Activated naive CD8-positive, alpha-beta T cell treated with anti-CD3 and anti-CD28 coated beads, Interleukin-2, amount 50 U/mL, for 16 hours (primary cell): ENCODE results near the gene DEFB118.
"Not testable (repeated sequence)": the region's sequence is repeated elsewhere in the genome, so short reads cannot be mapped to it uniquely, and the experiment has no call there.

ENCODE experiments used
- DNase-seq: peaks from one replicate; pipeline ENCODE4 v3.0.0-alpha.2; 2020; ENCODE audit warnings: low read depth, low spot score

DEFB118 gene, protein sequence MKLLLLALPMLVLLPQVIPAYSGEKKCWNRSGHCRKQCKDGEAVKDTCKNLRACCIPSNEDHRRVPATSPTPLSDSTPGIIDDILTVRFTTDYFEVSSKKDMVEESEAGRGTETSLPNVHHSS

DNA sequence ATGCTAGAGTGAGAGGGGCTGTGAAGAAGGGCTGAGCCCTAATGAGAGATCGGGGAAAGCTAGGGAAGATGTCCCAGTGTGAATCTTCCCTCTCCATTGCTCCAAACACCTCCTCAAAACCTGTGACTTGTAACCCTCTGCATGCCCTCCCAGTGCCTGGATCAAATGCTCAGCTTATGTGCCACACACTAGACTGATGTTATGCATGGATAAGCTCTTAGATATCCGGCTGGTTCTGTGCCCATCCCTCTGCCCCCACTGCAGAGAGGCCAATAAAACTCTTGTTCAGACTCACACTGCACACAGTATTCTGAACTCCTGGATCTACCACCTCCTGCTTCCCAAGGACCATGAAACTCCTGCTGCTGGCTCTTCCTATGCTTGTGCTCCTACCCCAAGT is at the start of gene DEFB118:
TSS of gene DEFB118 (plus strand) at position 301 of the 400 bp plus-strand sequence. CDS start at position 351, 50 bp downstream.
- DNase-seq: no peak

DNA sequence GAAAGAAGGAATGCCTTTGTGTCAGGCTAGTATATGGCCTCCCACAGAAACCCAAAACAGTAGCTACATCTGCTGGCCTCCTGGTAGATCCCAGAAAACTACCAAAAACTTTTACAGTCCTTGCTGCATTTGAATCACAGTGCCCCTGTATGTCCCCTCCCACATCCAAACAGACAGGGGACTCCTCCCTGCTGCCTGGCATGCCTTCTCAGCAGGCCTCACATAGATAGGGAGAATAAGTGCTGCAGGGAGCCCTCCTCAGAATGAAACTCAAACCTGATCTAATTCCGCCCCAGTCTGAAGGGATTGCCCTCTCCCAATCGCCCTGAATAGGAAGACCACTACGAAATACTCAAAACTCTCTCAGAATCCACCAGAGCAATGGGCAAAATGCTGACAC is 45.9 kb upstream of the DEFB118 start:
- DNase-seq: no peak

DNA sequence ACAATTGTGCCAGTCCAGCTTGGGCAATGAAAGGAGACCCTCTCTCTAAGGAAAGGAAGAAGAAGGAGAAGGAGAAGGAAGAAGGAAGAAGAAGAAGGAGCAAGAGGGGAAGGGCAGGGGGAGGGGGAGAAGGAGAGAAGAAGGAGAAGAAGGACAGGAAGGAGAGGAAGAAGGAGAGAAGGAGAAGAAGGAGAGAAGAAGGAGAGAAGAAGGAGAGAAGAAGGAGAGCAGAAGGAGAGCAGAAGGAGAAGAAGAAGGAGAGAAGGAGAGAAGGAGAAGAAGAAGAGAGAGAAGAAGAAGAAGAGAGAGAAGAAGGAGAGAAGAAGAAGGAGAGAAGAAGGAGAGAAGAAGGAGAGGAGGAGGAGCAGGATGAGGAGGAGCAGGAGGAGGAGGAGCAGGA is 37.5 kb upstream of the DEFB118 start:
- DNase-seq: no peak

DNA sequence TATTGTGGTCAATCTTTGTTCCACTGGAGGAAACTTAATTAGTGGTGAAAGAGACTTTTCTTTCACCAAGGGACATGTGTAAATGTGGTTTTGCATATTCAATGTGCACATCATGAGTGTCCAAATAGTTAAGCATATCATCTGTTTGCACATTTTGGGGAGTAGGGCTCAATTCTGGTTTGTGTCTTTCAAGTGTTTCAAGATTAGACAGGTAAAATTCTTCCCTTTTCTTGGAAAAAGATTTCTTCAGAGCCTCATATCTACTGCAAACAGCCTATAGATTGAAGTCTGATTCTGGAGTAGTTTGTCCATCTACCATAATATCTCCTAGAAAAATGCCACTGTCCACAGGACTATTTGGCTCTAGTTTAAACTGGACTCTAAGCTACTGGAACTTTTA is 26.9 kb upstream of the DEFB118 start:
- no peak for DNase-seq

DNA sequence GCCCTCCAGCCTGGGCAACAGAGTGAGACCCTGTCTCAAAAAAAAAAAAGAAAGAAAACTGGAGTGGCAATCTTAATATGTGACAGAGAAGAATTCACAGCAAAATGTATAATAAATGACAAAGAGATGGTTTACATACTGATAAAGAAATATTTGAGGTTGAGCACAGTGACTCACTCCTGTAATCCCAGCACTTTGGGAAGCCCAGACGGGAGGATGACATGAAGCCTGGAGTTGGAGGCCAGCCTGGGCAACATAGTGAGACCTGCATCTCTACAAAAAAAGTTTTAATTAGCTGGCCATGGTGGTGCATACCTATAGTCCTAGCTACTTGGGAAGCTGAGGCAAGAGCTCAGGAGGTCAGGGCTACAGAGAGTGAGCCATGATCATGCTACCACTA is 12.4 kb upstream of the DEFB118 start:
- no peak for DNase-seq

DNA sequence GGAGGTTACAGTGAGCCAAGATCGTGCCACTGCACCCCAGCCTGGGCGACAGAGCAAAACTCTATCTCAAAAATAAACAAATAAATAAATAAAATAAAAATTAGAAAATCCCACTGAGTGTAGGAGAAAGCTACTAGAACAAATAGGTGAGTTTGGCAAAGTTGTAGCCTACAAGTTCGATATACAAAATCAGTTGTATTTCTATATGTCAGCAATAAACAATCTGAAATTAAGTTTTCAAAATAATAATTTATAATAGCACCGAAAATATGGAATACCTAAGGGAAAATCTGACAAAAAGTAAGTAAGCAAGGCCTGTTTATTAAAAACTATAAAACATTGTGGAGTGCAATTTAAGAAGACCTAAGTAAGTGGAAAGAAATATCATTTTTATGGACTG is 5.1 kb upstream of the DEFB118 start:
- DNase-seq: no peak

DNA sequence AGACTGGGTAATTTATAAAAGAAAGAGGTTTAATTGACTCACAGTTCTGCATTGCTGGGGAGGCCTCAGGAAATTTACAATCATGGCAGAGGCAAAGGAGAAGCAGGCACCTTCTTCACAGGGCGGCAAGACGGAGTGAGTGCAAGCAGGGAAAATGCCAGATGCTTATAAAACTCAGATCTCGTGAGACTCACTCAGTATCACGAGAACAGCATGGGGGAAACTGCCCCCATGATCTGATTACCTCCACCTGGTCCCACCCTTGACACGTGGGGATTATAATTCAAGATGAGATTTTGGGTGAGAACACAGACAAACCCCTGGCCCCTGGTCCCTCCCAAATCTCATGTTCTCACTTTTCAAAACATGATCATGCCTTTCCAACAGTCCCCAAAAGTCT is 4.1 kb upstream of the DEFB118 start:
- not testable (repeated sequence) for DNase-seq

DNA sequence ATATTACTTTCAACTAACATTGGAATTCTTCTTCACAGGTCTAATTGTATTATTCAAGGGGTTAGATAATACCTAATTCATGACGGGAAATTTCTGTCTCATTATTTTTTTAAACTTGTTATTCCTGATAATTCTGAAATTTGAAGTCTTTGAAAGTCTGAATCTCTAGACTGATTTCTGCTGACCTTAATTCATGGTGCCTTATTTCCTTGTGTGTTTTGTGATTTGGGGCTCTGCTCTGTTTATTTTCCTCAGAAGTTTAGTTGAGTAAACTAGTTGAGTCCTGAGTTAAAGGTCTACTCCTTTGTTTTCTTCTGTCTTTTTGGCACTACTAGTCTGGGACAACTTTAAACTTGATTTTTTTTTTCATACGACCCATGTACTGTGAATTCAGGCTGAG is 5.9 kb downstream of the DEFB118 start:
- DNase-seq: no peak

DNA sequence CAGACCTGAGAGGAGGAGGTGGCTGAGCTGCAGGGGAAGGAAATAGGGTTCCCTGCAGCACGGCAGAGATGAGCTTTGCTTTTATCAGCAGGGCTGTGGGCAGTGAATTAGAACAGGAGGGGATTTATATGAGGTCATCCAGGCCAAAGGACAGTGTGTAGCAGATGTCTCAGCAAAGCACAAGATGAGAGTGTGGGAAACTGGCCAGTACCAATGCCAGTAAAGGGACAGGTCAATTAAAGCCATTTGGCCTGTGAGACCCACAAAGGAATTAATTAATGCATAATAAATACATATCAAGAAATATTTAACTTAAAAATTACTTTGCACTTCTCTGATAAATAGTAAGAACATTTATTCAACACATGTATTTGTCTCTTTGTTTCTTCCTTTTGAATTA is 22.1 kb downstream of the DEFB118 start, which contains the start of gene DEFB119:
TSS of gene DEFB119 (minus strand) at position 101 of the 400 bp plus-strand sequence. CDS start 107 bp downstream, outside the sequence.
- no peak for DNase-seq

DNA sequence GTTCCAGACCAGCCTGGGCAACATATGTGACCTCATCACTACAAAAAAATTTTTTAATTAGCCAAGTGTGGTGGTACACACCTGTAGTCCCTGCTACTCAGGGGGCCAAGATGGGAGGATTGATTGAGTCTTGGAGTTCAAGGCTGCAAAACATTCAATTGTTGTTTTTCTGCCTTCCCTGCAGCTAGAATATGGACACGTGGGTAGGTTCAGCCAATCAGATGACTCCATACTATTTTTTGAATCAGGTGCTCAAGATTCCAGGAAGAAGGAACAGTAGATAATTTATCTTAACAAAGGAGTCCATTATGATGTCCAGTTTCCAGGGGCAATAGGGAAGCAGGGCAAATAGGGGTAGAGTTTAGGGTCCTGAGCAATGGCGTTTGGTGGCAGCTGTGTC is 24.4 kb downstream of the DEFB118 start:
- DNase-seq: no peak

DNA sequence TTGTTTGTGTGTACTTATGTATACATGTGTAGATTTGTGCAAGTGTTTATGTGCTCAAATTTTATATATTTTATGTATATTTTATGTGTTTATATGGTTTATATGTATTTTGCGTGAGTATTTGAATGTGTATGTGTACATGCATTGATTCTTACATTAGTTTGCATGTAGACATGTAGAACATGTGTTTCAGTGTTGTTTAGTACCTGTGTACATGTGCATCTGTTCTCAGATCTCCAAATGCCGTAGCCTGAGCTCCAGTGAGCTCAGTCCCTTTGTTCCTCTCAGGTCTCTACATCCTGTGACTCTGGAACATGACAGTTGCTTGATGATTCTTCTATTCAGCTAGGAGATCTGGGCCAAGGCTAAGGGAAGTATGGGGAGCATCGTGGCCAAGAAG is 26.5 kb downstream of the DEFB118 start:
- no peak for DNase-seq

DNA sequence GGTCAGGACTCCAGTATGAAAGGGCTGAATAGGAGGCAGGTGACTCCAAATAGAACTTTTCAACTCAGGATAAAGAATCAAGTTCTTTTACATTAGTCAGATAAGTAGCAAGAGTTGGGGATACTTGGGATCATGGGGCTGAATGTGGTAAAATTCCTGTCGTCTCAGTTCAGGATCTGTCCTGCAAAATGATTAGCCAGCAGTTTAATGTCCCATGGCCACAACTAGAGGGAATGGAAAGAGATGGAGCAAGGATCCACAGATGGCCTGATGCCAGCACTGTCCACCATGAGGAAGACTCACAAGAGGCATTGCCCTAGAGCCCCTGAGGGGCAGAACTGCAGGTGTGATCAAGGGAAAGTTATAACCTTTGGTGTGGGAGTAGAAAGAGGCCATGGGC is 35.5 kb downstream of the DEFB118 start:
- DNase-seq: no peak

DNA sequence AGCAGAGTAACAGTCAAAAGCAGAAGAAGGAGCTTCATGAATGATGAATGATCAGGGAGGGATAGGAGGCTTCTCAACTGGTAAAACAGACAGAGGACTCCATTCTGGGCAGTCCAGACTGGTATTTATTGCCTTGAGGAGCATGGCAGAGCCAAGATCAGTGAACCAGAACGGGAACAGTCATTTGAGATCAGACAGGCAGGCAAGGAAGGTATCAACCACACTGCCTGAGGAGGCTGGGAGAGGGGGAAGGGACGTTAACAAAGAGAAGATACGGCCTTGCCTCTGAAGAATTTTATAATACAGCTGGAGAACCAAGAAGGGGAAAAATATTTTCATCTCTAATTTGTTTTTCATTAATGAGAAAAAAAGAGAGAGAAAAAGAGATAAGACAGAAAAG is 37.7 kb downstream of the DEFB118 start, which contains the start of gene DEFB121:
TSS of gene DEFB121 (minus strand) at position 101 of the 400 bp plus-strand sequence. CDS start at position 38, 63 bp downstream.
- no peak for DNase-seq

DNA sequence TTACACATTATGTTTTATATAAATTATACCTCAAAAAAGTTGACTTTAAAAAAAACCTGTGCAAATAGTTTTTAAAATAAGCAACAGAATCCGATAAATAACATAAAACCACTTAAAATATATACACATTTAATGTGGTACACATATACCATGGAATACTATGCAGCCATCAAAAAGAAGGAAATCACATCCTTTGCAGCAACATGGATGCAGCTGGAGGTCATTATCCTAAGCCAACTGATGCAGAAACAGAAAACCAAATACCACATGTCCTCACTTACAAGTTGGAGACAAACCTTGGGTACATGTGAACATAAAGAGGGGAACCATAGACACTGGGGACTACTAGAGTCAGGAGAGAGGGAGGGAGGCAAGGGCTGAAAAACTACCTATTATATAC is 41.6 kb downstream of the DEFB118 start:
- no peak for DNase-seq

DNA sequence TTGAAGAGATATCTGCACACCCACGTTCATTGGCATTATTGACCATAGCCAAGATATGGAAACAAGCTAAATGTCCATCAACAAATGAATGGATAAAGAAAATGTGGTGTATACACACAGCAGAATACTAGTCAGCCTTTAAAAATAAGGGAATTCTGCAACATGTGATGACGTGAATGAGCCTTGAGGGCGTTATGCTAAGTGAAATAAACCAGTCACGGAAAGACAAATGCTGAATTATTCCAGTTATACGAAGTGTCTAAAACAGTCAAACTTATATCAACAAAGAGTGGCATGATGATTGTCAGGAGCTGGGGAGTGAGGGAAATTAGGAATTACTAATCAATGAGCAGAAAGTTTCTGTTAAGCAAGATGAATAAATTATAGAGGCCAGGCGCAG is 46.0 kb downstream of the DEFB118 start:
- no peak for DNase-seq

DNA sequence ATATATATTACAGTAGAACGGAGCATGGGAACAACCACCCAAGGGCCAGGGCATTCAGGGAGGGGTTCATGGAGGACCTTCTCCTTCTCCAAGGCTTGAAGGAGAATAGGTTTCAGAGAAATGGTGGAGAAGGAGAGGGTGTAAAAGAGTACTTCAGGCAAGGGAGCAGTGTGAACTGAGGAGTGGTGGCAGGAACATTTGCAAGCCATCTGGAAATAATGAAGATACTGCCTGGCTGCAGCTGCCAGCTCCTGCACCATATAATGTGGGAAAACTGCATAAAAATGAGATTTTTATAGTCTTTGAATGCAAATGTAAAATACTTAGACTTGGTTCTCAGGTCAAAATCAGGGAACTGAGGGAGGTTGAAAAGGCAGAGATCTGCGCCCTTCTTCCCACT is 47.3 kb downstream of the DEFB118 start:
- DNase-seq: no peak

DNA sequence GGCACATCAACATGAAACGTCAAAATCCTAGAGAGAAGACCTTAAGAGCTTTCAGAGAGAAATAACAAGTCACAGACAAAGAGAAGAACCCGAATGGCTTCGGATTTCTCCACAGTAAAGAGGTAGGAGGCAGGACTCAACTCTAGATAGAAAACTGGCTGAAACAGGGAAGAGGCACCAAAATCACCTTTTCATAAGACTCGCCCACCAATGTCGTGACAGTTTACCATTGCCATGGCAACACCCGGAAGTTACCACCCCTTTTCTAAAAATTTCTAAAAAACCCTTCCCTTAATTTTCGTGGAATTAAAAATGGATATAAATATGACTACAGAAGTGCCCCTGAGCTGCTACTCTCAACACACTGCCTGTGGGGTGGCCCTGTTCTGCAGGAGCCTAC is 49.9 kb downstream of the DEFB118 start:
- DNase-seq: no peak
